ENCODE data around the gene TKFC.

DNA sequence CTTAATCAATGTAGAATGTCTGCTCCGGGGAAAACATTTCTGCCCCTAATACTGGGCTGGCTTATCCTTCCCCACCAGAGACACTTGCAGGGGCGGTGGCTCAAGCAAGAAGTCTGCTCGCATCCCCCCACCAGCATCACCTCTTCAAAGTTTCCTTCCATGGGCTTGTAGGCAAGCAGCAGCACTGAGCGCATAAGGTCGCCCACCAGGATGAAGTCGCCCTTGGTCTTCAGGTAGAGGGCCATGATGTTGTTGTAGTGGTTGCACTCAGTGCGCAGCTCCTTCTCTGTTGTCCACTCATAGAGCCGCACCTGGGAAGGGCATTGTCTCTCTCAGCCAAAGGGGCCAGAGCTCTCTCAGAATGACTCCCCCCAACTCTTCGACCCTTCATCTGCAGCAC, 29.3 kb upstream of the TKFC start:
- TF ChIP-seq, protein P1, sequence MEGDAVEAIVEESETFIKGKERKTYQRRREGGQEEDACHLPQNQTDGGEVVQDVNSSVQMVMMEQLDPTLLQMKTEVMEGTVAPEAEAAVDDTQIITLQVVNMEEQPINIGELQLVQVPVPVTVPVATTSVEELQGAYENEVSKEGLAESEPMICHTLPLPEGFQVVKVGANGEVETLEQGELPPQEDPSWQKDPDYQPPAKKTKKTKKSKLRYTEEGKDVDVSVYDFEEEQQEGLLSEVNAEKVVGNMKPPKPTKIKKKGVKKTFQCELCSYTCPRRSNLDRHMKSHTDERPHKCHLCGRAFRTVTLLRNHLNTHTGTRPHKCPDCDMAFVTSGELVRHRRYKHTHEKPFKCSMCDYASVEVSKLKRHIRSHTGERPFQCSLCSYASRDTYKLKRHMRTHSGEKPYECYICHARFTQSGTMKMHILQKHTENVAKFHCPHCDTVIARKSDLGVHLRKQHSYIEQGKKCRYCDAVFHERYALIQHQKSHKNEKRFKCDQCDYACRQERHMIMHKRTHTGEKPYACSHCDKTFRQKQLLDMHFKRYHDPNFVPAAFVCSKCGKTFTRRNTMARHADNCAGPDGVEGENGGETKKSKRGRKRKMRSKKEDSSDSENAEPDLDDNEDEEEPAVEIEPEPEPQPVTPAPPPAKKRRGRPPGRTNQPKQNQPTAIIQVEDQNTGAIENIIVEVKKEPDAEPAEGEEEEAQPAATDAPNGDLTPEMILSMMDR (conservative IDR thresholded peaks at IDR 0.05): no peak
- no peak for TF ChIP-seq EZH2 (IDR thresholded peaks at IDR 0.05; ENCODE audit: low read depth)

All from PC-9 (cell line).